GM19099 (cell line): Measurements from ENCODE around the gene PALM2AKAP2.

ENCODE experiments used
- POLR2A ChIP-seq: IDR thresholded peaks from 3 replicates; pipeline ENCODE4 v1.6.1; 2011; ENCODE audit warnings: low read depth; ENCODE audit not compliant: insufficient read length; ENCODE audit errors: extremely low read depth

The PALM2AKAP2 gene

GRCh38 chr9:109765830-109766229 lies 14.2 kb upstream of the PALM2AKAP2 start:
- no peak for TF ChIP-seq POLR2A

GRCh38 chr9:109766351-109766750 lies 13.6 kb upstream of the PALM2AKAP2 start:
- TF ChIP-seq POLR2A = no peak

- no peak for TF ChIP-seq POLR2A
Observed at GRCh38 chr9:109767404-109767803, 12.6 kb upstream of the PALM2AKAP2 start.

GRCh38 chr9:109767814-109768213 lies 12.2 kb upstream of the PALM2AKAP2 start:
- no peak for TF ChIP-seq POLR2A

- TF ChIP-seq POLR2A = no peak
Observed at GRCh38 chr9:109769250-109769649, 10.7 kb upstream of the PALM2AKAP2 start.

- TF ChIP-seq POLR2A = no peak
Observed at GRCh38 chr9:109770101-109770500, 9.9 kb upstream of the PALM2AKAP2 start.

- TF ChIP-seq POLR2A = no peak
Observed at GRCh38 chr9:109771087-109771486, 8.9 kb upstream of the PALM2AKAP2 start.

GRCh38 chr9:109771796-109772531 lies 8.0 kb upstream of the PALM2AKAP2 start:
- no peak for TF ChIP-seq POLR2A

- TF ChIP-seq POLR2A = no peak
Observed at GRCh38 chr9:109775516-109775915, 4.5 kb upstream of the PALM2AKAP2 start.

- TF ChIP-seq POLR2A = no peak
Observed at GRCh38 chr9:109776391-109776790, 3.6 kb upstream of the PALM2AKAP2 start.

GRCh38 chr9:109780453-109781033 lies 545 bp downstream of the PALM2AKAP2 start:
- TF ChIP-seq POLR2A = no peak

GRCh38 chr9:109781086-109781485 lies 1.1 kb downstream of the PALM2AKAP2 start:
- no peak for TF ChIP-seq POLR2A

GRCh38 chr9:109781541-109782197 lies 1.7 kb downstream of the PALM2AKAP2 start:
- TF ChIP-seq POLR2A = no peak

GRCh38 chr9:109787735-109788134 lies 7.7 kb downstream of the PALM2AKAP2 start:
- TF ChIP-seq POLR2A = no peak

GRCh38 chr9:109789556-109789955 lies 9.6 kb downstream of the PALM2AKAP2 start:
- TF ChIP-seq POLR2A = no peak

- no peak for TF ChIP-seq POLR2A
Observed at GRCh38 chr9:109789971-109790370, 10.0 kb downstream of the PALM2AKAP2 start.
